GM19238 (cell line): ENCODE data around the gene MEGF8.
A peak's percentile ranks its signal among the peaks of the same experiment; 100 is the strongest.

Source experiments
- DNase-seq: peaks from one replicate; pipeline ENCODE4 v3.0.0; 2011; ENCODE audit warnings: low spot score; ENCODE audit not compliant: insufficient read length

MEGF8 gene

DNA sequence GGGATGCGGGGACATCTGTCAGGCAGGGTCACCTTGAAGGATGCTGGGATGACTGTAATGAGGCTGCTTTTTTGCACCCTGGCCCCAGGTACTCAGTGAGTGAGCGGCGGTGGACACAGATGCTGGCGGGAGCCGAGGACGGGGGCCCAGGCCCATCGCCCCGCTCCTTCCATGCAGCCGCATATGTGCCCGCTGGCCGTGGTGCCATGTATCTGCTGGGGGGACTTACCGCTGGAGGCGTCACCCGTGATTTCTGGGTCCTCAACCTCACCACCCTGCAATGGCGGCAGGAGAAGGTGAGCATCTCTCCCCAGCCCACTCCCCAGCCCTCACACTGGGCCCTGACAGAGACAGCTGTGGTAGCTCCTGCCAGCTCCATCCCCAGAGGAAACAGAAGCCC lies 31.3 kb downstream of the MEGF8 start:
- no peak for DNase-seq

DNA sequence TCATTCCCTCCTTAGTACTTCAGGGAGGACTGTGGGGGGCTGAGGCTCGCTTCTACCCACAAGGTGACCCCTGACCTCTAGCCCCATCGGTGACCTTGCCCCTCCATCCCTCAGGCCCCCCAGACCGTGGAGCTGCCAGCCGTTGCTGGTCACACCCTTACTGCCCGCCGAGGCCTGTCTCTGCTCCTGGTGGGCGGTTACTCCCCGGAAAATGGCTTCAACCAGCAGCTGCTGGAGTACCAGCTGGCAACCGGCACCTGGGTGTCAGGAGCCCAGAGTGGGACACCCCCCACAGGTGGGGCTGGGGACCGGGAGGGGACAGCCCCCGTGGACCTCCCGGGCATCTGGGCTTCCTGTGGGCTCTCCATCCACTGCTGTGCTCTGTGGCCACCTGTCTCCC lies 31.9 kb downstream of the MEGF8 start:
- DNase-seq, result no peak

- DNase-seq, result no peak
Observed at GRCh38 chr19:42360787-42361544, 35.5 kb downstream of the MEGF8 start.

DNA sequence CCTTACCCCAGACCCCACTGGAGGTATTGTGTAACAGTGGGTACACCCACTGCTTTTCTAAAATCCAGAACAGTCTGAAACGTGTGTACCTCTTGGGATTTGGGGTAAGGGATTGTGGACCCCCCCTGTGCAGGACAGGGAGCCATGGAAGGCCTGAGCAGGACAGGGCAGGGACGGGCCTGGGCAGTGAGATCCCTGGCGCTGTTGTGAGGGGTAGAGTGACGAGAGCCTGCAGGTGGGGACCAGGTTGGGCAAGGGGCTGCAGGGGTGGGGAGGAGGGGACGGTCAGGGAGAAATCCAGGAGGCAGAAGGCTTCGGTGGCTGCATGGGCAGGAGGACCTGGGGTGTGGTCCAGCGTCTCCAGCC lies 36.1 kb downstream of the MEGF8 start:
- no peak for DNase-seq

DNA sequence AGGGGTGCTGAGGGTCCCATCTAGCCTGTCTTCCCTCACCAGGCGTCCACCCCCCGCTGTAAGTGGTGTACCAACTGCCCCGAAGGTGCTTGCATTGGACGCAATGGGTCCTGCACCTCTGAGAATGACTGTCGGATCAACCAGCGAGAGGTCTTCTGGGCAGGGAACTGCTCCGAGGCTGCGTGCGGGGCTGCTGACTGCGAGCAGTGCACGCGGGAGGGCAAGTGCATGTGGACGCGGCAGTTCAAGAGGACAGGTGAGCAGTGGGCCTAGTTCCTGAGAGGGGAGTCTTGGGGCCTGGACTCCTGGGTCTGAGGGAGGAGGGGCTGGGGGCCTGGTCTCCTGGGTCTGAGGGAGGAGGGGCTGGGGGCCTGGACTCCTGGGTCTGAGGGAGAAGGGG lies 36.9 kb downstream of the MEGF8 start:
- DNase-seq, result no peak

DNA sequence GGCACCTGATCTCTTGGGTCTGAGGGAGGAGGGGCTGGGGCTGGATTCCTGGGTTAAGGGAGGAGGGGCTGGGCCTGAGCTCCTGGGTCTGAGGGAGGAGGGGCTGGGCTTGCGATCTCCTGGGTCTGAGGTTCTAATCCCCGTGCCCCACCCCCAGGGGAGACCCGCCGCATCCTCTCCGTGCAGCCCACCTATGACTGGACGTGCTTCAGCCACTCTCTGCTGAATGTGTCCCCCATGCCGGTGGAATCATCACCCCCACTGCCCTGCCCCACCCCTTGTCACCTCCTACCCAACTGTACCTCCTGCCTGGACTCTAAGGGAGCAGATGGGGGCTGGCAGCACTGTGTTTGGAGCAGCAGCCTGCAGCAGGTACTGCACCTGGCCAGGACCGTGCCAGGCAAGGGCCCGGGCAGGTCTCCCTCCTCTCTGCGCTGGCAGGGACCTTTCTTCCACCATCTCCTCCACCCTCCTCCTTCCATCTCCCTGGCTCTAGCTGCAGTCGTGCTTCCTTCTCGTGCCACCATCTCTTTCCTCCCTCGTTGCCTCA lies 37.5 kb downstream of the MEGF8 start:
- no peak for DNase-seq

DNA sequence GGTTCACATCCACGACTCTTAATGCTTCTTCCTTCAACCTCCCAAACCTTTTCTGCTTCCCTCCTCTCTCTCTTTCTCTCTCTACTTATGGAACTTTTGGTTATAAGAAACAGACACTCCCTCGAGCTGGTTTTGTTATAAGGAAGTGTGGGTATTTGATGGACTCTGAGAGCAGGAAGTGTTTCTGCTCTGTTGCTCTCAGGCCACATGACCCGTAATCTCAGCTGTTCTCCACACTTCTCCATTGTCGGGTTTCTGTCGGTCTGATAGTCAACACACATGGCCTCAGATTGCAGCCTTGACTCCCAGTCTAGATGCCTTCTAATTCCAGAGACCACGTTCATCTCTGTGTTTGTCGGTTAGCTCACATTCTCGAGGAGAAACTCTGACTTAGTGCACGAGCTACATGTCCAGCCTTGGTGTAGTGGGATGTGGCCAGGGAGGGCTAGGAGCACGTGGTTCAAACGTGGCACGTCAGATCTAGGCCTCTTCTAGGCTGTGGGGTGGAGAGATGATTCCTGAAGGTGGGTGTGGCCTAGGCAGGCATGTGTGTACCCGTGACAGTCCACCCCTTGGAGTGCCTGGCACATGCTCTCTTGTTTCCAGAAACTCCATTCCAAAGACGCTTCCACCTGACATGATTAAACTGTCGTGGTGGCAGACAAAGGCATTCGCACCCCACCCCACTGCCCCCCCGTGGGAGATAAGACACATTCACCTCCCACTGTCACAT lies 38.3 kb downstream of the MEGF8 start:
- DNase-seq, result peak; percentile 58

- DNase-seq, result no peak
Observed at GRCh38 chr19:42366673-42367072, 41.2 kb downstream of the MEGF8 start.

- no peak for DNase-seq
Observed at GRCh38 chr19:42367929-42368328, 42.5 kb downstream of the MEGF8 start.

GRCh38 chr19:42368360-42368759 lies 42.9 kb downstream of the MEGF8 start:
- no peak for DNase-seq

DNA sequence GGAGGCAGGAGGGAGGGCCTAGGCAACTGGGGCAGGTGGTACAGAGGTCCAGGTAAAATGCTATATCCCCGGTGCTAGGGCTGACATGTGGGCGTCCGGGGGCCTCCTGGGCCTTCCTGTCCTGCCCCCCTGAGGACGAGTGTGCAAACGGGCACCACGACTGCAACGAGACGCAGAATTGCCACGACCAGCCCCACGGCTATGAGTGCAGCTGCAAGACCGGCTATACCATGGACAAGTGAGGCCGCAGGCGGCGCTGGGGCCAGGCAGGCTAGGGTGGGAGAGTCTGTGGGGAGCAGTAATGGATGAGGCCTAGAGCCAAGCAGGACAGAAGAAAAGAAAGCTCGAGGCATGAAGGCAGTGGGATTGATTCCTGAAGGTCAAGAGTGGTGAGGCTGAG lies 43.3 kb downstream of the MEGF8 start:
- no peak for DNase-seq

DNA sequence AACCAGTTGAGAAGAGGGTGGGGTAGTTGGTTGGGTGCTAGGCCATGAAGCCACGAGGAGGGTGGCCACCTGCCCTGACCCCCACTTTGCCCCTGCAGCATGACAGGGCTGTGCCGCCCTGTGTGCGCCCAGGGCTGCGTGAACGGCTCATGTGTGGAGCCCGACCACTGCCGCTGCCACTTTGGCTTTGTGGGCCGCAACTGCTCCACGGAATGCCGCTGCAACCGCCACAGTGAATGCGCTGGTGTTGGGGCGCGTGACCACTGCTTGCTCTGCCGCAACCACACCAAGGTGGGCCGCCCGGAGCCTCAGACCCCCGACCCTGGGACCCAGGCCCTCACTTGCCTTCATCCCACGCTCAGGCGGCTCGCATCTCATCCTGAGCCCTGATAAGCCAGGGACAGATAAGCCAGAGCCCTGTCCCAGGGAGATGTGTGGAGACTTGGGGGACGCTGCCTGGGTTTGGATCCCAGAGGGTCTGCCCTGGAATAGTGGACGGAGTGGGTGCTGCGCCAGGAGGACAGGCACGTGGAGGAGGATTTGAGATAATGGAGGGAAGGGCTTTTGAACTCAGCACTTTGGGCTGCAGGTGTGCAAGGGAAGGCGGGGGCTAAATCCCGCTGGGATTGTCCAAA lies 44.1 kb downstream of the MEGF8 start:
- no peak for DNase-seq

DNA sequence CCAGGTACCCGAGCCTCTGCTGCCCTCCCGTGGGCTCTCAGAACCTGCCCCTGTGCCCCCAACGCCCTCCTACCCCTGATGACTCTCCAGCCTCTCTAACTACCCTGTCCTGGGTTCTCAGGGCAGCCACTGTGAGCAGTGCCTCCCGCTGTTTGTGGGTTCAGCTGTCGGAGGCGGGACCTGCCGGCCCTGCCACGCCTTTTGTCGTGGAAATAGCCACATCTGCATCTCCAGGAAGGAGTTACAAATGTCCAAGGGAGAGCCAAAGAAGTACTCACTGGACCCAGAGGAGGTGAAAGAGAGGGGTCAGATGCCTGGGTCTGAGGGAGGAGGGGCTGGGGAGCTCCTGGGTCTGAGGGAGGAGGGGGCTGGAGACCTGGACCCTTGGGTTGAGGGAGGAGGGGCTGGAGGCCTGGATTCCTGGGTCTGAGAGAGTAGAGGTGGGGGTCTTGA lies 44.7 kb downstream of the MEGF8 start:
- DNase-seq, result no peak

GRCh38 chr19:42370626-42371175 lies 45.3 kb downstream of the MEGF8 start:
- no peak for DNase-seq

DNA sequence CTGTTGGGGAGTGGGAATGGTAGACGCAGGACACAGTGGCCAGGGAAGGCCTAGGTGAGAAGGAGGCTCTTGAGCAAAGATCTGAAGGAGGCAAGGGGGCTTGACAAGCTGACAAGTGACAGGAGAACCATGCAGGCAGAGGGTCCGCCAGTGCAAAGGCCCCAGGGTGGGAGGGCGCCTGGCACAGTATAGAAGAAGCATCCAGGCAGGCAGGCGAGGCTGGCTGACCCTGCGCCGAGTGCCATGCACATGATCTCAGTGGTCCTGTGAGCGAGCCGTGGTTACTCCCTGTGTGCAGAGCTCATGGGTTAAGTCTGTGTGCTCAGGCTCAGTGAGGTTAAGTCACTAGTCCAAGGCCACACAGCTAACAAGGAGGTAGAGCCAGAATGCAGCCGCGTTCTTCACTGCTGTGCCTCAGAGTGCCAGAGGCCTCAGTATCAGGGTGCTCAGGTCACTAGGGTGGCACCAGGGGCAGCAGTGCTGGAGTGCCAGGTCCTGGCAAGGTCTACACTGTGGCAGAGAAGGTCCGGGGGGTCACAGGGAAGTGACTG lies 49.5 kb downstream of the MEGF8 start:
- no peak for DNase-seq

GRCh38 chr19:42375415-42376176 lies 50.2 kb downstream of the MEGF8 start:
- DNase-seq, result no peak

GRCh38 chr19:42376177-42376555 lies 50.7 kb downstream of the MEGF8 start:
- DNase-seq, result no peak

DNA sequence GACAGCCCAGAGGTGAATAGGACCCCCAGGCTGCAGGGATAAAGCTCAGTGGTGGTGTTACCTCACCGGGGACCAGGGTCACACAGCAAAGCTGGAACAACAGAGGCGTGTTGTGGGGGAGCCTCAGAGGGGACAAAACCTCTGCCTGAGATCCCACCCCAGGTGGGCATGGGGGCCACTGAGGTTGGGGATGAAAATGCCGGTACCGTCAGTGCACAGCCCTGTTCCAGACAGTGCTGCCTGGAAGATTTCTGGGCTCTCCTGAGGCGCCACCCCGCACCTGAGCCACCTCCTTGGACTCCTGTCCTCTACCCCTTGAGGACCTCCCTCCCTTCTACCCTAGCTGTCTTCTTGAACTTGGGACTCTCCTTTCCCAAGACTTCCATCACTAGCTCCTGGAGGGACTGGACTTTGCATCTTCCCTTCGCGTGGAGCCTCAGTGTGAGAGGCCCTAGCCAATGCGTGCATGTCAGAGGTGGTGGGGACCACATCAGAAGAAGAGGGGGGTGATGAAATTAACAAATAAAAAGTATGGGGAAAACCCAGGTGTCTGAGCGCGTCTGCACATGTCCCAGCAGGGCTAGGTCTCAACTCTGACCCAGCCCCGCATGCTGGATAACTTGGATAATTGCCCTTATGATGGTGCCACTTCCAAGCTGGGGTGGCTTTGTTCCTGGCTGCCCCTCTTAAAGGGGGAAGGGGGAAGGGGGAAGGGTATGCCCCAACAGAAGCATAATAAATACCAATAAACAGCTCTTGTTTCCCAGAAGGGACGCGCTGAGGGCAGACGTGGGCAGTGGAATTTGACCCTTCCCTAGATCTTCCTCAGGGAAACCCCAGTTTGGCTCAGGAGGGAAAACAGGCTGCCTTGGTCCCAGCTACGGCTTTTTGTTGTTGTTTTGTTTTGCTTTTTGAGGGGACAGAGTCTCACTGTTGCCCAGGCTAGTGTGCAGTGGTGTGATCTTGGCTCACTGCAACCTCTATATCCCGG lies 53.1 kb downstream of the MEGF8 start:
- no peak for DNase-seq

DNA sequence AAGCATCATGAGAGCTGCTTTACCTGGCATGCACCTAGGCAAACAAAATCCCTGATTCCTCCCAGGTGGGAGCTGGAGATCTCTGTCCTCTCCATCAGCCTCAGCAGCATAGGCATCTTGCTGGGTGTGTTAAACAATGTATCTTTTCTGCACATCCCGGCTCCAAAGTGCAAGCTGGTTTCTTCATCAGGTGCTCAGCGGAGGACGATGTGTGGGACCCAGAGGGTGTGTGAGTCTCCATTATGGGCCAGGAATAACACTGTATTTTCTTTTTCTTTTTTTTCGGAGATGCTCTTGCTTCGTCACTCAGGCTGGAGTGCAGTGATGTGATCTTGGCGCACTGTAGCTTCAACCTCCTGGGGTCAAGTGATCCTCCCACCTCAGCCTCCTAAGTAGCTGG lies 54.7 kb downstream of the MEGF8 start:
- DNase-seq, result no peak
